Skeletal muscle cell (primary cell): Measurements from ENCODE around the gene RBMS3.
"Not testable (repeated sequence)": the region's sequence is repeated elsewhere in the genome, so short reads cannot be mapped to it uniquely, and the experiment has no call there.

Experiments used
- DNase-seq: peaks from one replicate; pipeline ENCODE4 v3.0.0-alpha.2; 2010; ENCODE audit warnings: low read depth
- H3K4me3 ChIP-seq: 2 replicates; pipeline ENCODE4 v1.5.1; 2011; ENCODE audit warnings: low read depth, mild to moderate bottlenecking, control low read depth, low read length, moderate library complexity

Gene RBMS3

DNA sequence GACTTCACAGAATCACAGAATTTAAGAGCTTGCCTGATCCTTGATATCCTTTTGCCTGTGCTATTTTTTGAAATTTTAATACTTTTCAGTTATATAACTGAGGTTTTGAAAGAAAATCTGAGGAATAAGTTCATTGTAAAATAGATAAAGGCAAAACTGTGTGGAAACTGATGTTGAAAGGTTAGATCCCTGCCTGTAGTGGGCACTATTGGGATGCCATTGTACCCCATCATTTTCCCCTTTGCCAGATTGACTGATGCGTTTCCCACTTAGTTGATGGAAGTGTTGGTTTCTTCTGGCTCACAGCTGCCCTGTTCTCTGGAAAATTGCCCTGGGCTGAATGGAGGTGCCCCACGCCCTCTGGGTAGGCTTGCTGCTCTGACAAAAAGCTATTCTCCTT is 387.9 kb downstream of the RBMS3 start:
- no peak for DNase-seq
- no peak overlapping the region for H3K4me3 ChIP-seq

DNA sequence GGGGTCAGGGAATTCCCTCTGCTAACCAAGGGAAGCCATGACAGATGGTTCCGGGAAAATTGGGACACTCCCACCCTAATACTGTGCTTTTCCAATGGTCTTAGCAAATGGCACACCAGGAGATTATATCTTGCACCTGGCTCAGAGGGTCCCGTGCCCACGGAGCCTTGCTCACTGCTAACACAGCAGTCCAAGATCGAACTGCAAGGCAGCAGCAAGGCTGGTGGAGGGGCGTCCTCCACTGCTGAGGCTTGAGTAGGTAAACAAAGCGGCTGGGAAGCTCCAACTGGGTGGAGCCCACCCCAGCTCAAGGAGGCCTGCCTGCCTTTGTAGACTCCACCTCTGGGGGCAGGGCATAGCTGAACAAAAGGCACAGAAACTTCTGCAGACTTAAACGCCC is 389.6 kb downstream of the RBMS3 start:
- DNase-seq, H3K4me3 ChIP-seq: not testable (repeated sequence)

DNA sequence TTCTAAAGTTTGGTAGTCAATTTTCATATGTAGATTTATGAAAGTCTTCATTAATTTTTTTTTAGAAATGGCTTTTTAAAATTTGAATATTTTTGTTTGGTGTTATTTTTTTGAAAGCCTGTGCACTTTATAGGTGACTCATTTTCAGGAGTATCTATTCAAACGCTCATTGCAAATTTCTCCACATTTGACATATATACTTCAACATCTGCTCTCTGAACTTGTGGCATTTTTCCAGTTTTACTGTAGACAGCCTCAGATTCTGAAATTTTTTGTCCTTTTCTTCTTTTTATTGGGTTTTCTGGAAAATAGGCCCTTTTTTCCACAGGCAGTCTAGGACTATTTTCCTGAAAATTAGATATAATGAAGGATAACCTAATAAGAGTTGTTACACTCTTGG is 396.6 kb downstream of the RBMS3 start:
- H3K4me3 ChIP-seq = no peak overlapping the region
- DNase-seq = no peak

DNA sequence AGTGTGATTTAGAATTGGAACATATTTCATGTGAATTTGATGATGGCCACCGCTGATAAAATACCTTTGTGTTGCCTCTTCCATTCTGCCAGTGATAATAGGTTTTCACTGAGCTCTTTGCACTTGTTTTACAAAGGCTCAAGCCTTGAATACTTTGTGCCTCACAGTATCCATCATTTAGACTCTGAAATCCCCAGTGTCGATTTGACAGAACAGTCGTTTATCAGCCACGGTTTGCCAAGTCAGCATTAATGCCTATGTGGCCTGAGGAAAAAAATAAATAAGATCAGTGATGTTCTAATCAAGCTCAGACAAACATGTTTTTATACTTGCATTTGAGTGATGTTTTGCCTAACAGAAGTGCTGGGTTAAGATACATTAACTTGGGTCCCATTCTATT is 399.1 kb downstream of the RBMS3 start:
- H3K4me3 ChIP-seq = no peak overlapping the region
- no peak for DNase-seq

DNA sequence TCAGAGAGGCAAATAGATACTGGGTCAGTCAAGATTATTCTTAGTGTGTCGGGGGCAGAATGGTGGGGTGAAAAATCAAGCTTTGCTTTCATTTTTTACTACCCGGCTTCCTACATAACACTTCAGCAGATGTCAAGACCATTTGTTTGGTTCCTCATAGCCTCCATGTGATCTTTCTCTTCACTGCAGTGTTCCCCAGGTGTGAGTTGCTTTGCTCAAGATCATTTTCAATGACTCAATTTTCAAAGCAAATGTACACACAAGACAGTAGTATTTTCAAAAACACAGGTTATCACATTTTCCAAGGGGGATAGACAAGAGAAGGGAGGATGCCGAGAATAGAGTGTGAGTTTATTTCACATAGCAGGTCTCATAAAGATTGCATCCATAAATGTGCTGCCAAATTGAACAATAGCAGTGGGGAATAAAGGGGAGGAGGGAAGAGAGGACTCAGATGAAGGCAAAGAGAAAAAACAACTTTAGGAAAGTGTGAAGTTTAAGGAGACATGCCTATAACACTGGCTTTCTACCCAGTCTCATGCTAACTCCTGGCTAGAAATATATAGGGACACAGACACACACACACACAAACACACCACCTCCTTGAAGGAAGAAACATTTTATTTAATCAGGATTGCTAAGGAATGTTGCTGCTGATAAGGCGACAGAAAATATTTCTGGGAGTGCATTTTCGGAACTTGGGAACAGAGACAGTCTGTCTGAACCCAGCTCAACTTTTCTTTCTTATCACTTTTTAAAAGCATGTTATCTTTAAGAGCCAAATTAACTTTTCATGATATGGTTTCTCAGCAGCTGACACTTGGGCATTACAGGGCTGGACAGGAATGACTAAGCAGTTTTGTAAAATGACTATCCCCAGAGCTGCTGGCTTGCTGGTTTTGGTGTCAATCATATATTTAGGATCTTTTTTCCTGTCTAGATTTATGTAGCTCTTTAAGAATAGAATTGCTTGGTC is 402.4 kb downstream of the RBMS3 start:
- no peak for DNase-seq
- no peak overlapping the region for H3K4me3 ChIP-seq

DNA sequence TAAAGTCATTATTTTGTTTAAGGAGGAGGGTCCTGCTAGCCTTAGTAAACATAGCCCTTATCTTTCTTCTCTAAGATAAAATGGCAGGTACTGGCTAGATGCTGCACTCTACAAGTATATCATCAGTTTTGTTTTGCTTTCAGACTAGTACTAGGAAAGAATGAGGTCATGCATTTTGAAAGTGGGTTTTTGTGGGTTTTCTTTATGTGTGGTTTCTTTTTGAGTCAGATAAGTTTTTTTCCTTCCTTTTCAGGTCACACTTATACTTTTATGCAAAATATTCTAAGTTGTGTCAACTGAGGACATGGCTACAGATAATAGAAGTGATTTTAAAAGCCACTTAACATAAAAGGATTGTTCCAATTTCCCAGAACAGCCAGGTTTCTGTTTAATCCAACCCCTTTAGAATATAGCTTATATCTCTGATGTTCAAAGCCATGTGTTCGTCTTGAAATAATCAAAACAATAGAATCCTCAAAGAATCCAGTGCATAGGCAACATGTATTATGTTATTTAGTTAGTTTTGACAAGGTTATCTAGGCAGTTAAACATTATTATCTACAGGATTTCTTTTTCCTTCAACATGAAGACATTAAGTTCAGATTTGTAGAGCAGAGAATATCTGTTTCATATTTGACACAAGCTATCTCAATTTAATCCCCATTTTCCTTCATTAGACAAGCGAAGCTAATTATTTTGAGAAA is 406.2 kb downstream of the RBMS3 start:
- no peak for DNase-seq

DNA sequence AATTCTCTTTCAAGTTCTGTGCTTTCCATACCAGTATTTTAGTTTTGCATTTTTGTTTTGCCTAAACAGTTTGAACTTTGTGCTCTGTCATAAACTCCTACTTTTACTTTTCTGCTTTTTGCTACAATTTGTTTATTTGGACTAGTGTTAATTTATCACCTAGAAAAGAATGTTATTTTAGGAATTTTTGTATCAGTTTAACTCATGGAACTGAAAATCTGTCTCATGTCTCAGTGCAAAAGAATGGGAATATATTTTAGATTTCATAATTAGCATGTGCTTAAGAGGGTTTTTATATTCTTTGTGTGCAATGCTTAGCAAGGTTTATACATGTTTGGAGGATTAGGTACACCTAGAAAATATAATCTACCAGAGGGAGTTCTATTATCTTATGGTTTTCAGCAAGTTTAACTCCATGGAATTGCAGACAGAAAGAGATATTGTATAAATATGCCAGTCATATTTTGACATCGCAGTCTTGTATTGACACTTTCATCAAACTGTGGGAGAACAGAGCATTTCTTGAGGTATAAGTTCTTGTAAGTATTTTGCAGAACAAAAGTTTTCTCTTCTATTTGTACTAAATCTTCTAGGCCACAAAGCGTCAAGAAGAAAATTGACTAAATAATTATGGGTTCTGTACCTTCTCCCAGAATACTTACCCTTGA is 409.9 kb downstream of the RBMS3 start:
- H3K4me3 ChIP-seq = no peak overlapping the region

More for the DNA sequence above, 406.2 kb downstream of the RBMS3 start:
- no peak overlapping the region for H3K4me3 ChIP-seq

DNA sequence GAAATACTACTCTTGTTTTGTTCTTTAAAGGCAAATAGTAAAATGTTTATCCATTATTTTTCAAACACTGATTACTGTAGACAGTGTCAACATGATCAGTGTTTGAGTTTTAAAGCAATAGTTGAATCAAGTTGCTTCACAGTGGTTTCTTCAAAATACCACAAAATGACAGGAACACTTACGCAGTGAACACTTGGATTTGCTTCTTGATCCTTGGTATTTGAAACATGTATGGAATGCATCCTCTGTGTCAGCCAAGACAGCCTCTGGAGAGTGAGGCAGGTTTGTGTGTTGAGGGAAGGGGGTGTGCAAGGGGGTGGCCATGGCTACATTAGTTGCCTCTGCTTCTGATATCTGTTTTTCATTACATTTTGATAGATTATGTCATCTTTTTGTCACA is 413.0 kb downstream of the RBMS3 start:
- H3K4me3 ChIP-seq = no peak overlapping the region
- peak; percentile 90 for DNase-seq

More for the DNA sequence above, 409.9 kb downstream of the RBMS3 start:
- DNase-seq = no peak

DNA sequence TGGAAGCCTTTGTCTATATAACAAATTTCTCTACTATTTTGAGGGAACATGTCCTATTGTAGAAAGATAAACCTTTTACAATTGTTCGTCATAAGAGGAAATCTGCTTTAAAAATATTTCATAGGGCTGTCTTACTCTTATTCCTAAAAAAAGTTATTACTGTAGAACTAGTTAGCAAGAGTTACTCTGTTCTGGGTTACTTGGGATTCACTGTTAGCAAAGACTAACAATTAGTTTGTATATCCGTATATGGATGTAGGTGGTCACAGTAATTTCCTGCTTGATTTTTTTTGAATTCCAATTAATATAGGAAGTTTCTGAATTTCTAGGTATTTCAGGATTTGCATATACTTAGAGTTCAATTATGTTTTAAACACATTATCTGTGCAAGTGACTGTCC is 413.5 kb downstream of the RBMS3 start:
- no peak overlapping the region for H3K4me3 ChIP-seq
- no peak for DNase-seq

DNA sequence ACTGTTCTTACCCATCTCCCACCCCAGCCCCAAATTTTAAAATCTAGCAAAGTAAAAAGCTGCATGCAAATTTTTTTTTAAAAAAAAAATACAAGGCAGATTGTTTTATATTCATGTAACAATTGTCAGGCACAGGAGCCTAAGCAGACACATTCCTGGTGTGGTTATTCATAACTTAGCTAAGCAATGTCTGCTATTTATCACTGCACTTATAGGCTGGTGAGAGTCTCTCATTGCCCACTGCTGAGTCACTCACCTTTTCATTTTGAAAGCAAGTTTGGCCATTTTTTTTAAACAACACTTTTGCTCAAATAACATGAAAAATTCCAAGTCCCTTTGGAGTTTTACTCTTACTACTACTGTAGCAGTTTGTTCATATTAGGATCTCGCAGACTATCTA is 413.9 kb downstream of the RBMS3 start:
- no peak overlapping the region for H3K4me3 ChIP-seq
- peak; percentile 92 for DNase-seq

DNA sequence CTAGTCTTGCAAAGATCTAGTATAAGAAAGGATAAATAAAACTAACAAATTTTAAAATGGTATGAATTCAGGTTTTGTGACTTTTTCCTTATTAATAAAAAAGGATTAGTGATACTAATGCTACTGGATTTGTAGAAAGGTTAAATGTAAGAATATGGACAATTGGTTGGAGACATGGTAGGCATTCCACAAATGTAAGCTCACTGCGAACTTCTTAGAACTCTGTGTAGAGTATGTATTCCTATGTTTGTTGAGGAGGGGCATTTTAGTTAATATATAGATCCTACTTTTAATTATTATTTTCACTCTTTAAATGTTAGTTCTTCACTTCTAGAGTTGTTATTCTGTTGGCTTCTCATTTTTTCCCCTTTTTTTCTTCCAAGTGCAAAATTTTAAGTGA is 414.3 kb downstream of the RBMS3 start:
- DNase-seq = no peak
- no peak overlapping the region for H3K4me3 ChIP-seq

DNA sequence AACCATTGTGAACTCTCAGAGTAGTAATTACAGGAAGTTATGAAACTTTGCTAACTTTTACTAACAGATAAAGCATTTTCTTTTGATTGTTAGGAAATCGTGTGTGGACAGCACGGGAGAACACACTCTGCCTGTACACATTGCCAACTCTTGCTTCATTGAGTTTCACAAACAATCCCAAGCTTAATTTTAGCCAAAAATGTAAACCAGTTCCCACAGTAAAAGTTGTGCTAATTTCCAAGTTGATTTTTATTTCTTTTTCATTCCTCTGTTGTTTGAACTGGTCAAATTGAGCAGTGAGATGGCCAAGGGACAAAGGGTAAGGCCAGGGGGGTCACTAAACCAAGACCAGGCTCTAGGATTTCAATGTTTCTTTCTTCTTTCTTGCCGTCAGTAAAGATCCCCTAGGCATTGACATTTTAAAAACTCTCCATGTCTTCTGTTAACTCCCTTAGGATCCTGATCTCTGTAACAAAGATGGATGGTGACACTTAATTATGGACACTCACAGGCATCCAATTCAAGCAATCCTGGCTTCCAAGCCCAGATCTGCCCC is 414.9 kb downstream of the RBMS3 start:
- H3K4me3 ChIP-seq = no peak overlapping the region
- DNase-seq = peak; percentile 91

DNA sequence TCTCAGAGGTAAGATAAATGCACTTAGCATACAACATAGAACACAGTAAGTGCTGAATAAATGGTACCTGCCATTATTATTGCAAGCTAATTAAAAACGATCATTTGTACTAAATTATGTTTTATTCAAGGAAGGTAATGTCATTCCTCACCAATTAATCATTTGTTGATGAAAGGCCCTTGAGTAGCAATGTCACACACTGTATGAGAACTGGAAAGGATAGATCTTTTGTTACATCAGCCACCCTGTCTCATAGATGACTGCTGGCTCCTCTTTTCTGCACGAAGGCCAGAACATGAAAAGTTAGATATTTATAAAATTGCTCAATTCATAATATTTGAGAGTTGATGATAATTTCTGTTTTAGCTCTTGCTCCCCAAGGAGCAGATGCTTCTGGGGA is 415.4 kb downstream of the RBMS3 start:
- no peak overlapping the region for H3K4me3 ChIP-seq
- no peak for DNase-seq

DNA sequence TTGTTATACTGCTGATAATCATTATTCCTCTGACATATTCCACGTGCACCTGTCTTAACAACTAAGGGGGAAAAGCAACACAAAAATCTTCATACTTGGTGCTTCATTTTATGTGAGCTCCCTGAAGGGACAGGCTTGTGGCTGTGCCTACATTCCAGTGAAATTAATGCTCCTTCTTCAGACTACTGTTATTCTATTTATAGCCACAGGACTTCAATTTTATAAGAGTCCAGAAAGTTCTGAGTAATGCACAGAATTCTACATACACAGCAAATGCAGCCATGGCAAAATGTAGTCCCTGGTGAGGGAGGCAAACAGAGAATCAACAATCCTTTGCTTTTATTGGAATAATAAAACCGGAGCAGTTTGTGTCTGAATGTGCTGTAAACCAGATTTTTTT is 417.1 kb downstream of the RBMS3 start:
- no peak overlapping the region for H3K4me3 ChIP-seq
- no peak for DNase-seq

DNA sequence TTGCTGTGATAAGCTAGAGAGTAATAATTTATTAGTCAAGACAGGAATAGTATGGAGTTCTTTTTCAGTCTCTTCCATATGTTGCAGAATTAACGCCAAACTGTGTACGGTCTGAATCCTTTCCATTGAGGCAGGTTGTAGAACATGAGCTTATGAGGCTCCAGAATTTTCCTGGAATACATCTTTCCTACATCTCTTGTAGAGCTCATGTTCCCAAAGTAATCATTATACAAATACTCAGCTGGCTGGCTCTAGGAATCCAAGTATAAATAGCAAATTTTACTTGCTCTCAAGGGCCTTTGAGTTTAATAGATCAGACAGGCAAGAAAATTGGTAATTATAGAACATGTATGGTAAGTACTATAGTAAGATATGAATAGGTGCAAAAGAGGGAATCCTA is 419.4 kb downstream of the RBMS3 start:
- no peak overlapping the region for H3K4me3 ChIP-seq
- no peak for DNase-seq

DNA sequence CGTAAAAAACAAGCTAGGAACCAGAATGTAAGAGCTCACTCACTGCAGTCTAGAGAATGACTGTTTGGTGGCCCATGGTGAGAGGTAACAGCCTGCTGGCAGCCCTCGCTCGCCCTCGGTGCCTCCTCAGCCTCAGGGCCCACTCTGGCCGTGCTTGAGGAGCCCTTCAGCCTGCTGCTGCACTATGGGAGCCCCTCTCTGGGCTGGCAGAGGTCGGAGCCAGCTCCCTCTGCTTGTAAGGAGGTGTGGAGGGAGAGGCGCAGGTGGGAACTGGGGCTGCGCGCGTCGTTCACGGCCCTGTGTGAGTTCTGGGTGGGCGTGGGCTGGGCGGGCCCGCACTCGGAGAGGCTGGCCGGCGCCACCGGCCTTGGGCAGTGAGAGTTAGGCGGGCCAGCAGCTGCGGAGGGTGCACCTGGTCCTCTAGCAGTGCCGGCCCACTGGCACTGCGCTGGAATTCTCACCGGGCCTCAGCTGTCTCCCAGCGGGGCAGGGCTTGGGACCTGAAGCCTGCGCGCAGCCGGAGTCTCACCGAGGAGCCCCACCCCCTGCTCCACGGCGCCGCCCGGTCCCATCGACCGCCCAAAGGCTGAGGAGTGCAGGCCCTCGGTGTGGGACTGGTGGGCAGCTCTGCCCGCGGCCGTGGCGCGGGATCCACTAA is 420.6 kb downstream of the RBMS3 start:
- DNase-seq = no peak
- H3K4me3 ChIP-seq = no peak overlapping the region

DNA sequence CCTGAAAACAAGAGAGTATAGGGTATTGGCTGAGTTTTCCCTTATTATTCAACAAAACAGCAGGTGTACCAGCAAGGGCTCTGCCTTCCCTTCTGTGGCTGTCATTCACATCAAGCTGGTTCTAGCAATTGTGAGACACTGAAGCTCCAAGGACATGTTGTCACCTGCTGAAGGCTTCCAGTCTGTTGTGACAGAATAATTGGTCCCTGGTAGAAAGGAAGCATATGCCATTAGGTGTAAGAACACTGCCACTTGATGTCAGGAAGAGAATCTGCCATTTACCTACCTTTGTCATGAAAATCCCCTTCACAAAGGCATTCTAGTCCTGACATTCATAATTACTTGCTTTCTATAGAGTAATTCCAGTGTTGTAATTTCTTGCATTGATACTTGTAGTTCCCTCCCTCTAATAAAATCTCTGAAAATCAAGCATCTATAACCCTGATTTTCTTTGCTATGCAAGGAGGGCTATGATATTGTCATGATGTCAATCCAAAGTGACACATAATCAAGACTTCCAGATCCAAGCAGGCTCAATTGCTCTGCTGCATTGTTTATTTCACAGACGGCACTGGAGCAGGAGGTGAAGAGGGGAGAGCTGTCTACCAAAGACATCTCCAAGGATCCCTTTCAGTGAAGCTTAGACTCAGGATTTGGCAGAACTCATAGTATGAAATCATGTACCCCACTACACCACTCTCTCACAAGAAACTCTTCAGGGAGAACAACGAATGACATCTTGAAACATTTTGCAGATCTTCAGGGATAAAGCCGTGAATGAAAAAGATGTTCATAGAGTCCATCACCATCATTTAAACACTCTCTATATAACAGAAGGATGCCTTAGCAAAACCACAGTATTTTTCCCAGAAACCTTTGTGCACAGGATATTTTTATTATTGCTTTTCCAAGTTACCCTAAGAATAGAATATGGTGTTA is 425.3 kb downstream of the RBMS3 start:
- no peak for DNase-seq
- no peak overlapping the region for H3K4me3 ChIP-seq

DNA sequence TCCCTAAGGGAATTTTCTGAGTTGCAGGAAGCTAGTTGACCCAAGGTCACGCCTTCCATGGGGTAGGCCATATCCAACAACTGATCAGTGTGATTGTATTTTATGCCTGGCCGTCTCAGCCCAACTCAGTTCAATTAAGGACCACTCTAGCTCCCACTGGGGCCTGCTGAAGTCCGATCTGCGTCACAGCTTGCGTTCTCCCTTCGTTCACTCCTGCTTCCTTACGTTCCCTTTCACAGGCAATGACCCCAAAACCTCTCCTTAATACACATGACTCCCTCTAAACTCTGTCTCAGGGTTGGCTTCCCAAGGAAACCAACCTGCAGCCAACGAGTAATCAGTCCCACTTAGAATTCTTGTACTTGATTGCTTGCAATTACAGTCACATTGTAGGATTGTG is 428.0 kb downstream of the RBMS3 start:
- DNase-seq = no peak
- H3K4me3 ChIP-seq = no peak overlapping the region
